Adrenal gland (tissue), 5 donors: ENCODE results near the gene DNAJB1.

Experiments
- POLR2A ChIP-seq, 2 donors: fragments of 450-650 bp; IDR thresholded peaks; one replicate each; pipeline ENCODE4 v1.6.1; 2017; ENCODE audit warnings: antibody characterized with exemption in 2 of 2, mild to moderate bottlenecking in 2 of 2, moderate library complexity in 1 of 2
- TF ChIP-seq, protein P1 (sequence below), 6 experiments: fragments of 450-650 bp in 4 of 6; fragments of 200-600 bp in 2 of 6; sonication (generic) in 1 of 6; IDR thresholded peaks; 1 replicate in 5 of 6; 2 replicates in 1 of 6; pipeline versions ENCODE4 v1.5.1 to v1.8.0; 2016 to 2021; ENCODE audit warnings: antibody characterized with exemption in 6 of 6, mild to moderate bottlenecking in 2 of 6, moderate library complexity in 1 of 6
- donor health status: DM: no; HTN: no; CAD: no.

- TF ChIP-seq, protein P1, sequence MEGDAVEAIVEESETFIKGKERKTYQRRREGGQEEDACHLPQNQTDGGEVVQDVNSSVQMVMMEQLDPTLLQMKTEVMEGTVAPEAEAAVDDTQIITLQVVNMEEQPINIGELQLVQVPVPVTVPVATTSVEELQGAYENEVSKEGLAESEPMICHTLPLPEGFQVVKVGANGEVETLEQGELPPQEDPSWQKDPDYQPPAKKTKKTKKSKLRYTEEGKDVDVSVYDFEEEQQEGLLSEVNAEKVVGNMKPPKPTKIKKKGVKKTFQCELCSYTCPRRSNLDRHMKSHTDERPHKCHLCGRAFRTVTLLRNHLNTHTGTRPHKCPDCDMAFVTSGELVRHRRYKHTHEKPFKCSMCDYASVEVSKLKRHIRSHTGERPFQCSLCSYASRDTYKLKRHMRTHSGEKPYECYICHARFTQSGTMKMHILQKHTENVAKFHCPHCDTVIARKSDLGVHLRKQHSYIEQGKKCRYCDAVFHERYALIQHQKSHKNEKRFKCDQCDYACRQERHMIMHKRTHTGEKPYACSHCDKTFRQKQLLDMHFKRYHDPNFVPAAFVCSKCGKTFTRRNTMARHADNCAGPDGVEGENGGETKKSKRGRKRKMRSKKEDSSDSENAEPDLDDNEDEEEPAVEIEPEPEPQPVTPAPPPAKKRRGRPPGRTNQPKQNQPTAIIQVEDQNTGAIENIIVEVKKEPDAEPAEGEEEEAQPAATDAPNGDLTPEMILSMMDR (IDR thresholded peaks at IDR 0.05), result no peak
- TF ChIP-seq POLR2A (IDR thresholded peaks at IDR 0.05), result no peak
Observed at GRCh38 chr19:14494411-14494810, 23.8 kb downstream of the DNAJB1 start.
